CD4-positive, alpha-beta memory T cell (primary cell): ENCODE measurements around the gene RPS6KB2. TPM values are rescaled to one million over a fixed set of nuclear protein-coding genes. Genes with fewer than 3 reads are reported as not detected.

Experiments used
- CTCF ChIA-PET: fragments of 350-600 bp; sonication (Branson Sonifier 250); formaldehyde crosslinking; loops from one replicate; lab custom pipeline; 2021; ENCODE audit warnings: inconsistent platforms; ENCODE audit not compliant: partially characterized antibody; lab: Charles Lee
- POLR2A ChIA-PET: fragments of 350-600 bp; sonication (Branson Sonifier 250); formaldehyde crosslinking; loops from one replicate; lab custom pipeline; 2021; ENCODE audit not compliant: partially characterized antibody; lab: Charles Lee
- DNase-seq, 5 donors: peaks; one replicate each; pipeline versions ENCODE4 v3.0.0 to v3.0.0-alpha.2; 2020 to 2022; ENCODE audit warnings: mixed read lengths in 1 of 5
- H3K27ac ChIP-seq: one replicate; pipeline ENCODE4 v1.7.0; 2013; ENCODE audit warnings: low read depth, low read length
- H3K27me3 ChIP-seq: 2 replicates; pipeline ENCODE4 v1.7.0; 2013; ENCODE audit warnings: mild to moderate bottlenecking, low read length, moderate library complexity; ENCODE audit not compliant: insufficient read depth
- H3K36me3 ChIP-seq: 2 replicates; pipeline ENCODE4 v1.7.0; 2013; ENCODE audit warnings: mild to moderate bottlenecking, low read length, moderate library complexity; ENCODE audit not compliant: insufficient read depth
- H3K4me1 ChIP-seq: 2 replicates; pipeline ENCODE4 v1.7.0; 2013; ENCODE audit warnings: mild to moderate bottlenecking, low read length, moderate library complexity; ENCODE audit not compliant: insufficient read depth
- H3K4me3 ChIP-seq, 2 donors: one replicate each; pipeline ENCODE4 v1.7.0; 2013; ENCODE audit warnings: low read length in 2 of 2, mild to moderate bottlenecking in 1 of 2
- H3K9me3 ChIP-seq, 2 donors: one replicate each; pipeline ENCODE4 v1.7.0; 2013; ENCODE audit warnings: low read length in 2 of 2, control low read depth in 1 of 2; ENCODE audit not compliant: control insufficient read depth in 1 of 2
- H3K27ac Mint-ChIP-seq, 7 donors: one replicate each; pipeline ENCODE4 v1.8.0; 2020 to 2021; ENCODE audit warnings: mixed read lengths in 7 of 7, mild to moderate bottlenecking in 6 of 7, inconsistent platforms in 3 of 7, moderate library complexity in 3 of 7
- H3K27me3 Mint-ChIP-seq, 2 donors: one replicate each; pipeline ENCODE4 v1.8.0; 2020 to 2021; ENCODE audit warnings: mixed read lengths in 2 of 2
- H3K36me3 Mint-ChIP-seq, 2 donors: one replicate each; pipeline ENCODE4 v1.8.0; 2020 to 2021; ENCODE audit warnings: mixed read lengths in 2 of 2, inconsistent platforms in 1 of 2, mild to moderate bottlenecking in 1 of 2
- H3K4me1 Mint-ChIP-seq, 4 donors: one replicate each; pipeline ENCODE4 v1.8.0; 2020 to 2021; ENCODE audit warnings: mixed read lengths in 4 of 4, mild to moderate bottlenecking in 1 of 4
- H3K4me3 Mint-ChIP-seq, 8 donors: one replicate each; pipeline ENCODE4 v1.8.0; 2020 to 2021; ENCODE audit warnings: mixed read lengths in 8 of 8, mild to moderate bottlenecking in 7 of 8, moderate library complexity in 6 of 8, inconsistent platforms in 3 of 8
- H3K9me3 Mint-ChIP-seq, 8 donors: one replicate each; pipeline ENCODE4 v1.8.0; 2020 to 2021; ENCODE audit warnings: mixed read lengths in 8 of 8, mild to moderate bottlenecking in 5 of 8, inconsistent platforms in 3 of 8, moderate library complexity in 1 of 8
- intact Hi-C: fragments of 100-400 bp; cut with micrococcal nuclease; formaldehyde crosslinking; loops from one replicate; pipeline ENCODE4 v1.15.1; 2023
- polyA plus RNA-seq, 2 donors: library from polyadenylated mRNA; unstranded; fragments of 300-500 nt; fragmentation: Illumina TruSeq; gene quantifications; one replicate each; pipeline ENCODE4 v1.2.3, GENCODE V29; 2021
- total RNA-seq, 2 experiments: library from RNA; stranded (reverse); gene quantifications; one replicate each; pipeline ENCODE4 v1.2.3, GENCODE V29; 2021

The RPS6KB2 gene
- total and polyA plus RNA-seq, 4 experiments from 2014 or later, result 55.2 to 79.9 (median 68.2) TPM

GRCh38 chr11:67432655-67433349 lies 4.5 kb downstream of the RPS6KB2 start:
- H3K4me1 ChIP-seq, result peaks cover 75% of the 10 kb centered on the region
- Mint-ChIP-seq H3K36me3 (peaks cover 17 to 42% of the 10 kb centered on the region in 2 donors), H3K4me1 (peaks cover 26 to 68% (median 47%) of the 10 kb centered on the region in 4 donors), H3K27ac (peak overlapping the region in 3 of 7 donors; percentile 61 to 83 (median 68)), H3K9me3 (peaks cover 0 to 7% (median 0%) of the 10 kb centered on the region in 8 donors), H3K4me3 (peak overlapping the region in 2 of 8 donors; percentile 6 to 63), H3K27me3 (no peaks in the 10 kb centered on the region)
- no peaks in the 10 kb centered on the region for H3K27me3 ChIP-seq
- peaks cover 38% of the 10 kb centered on the region for H3K36me3 ChIP-seq
- DNase-seq, result no peak
- H3K4me3 ChIP-seq, result no peak overlapping the region
- ChIA-PET CTCF (interaction anchor here (1.4 kb wide), 1 partner anchor 39 kb away, joined by 3 read pairs; no protein-coding TSS in a partner anchor), POLR2A (interaction anchor here (0.6 to 31.8 kb wide), 8 partner anchors 14 to 82 kb away, joined by 3 to 2262 read pairs (median 142); partner anchors contain the start of genes AIP, CABP4, CARNS1 and CORO1B)
- H3K27ac ChIP-seq, result peak overlapping the region; percentile 78
- intact Hi-C loops, result no loop called here
- no peaks in the 10 kb centered on the region for H3K9me3 ChIP-seq

- H3K27ac Mint-ChIP-seq, result peak overlapping the region; percentile 53 to 90 (median 82)
- no peak overlapping the region for H3K4me3 ChIP-seq
- H3K9me3 Mint-ChIP-seq, result peaks cover 0 to 7% (median 0%) of the 10 kb centered on the region in 8 donors
- peak in 1 of 5 donors; percentile 21 for DNase-seq
- H3K27ac ChIP-seq, result peak overlapping the region; percentile 78
- peaks cover 73% of the 10 kb centered on the region for H3K4me1 ChIP-seq
- peaks cover 26 to 65% (median 44%) of the 10 kb centered on the region in 4 donors for H3K4me1 Mint-ChIP-seq
- ChIA-PET CTCF (interaction anchor here (0.7 to 1.4 kb wide), 2 partner anchors 32 to 40 kb away, joined by 3 read pairs; partner anchors contain the start of gene PPP1CA), POLR2A (interaction anchor here (0.8 to 31.8 kb wide), 8 partner anchors 15 to 194 kb away, joined by 3 to 2262 read pairs (median 142); partner anchors contain the start of genes AIP, CABP4, CARNS1 and CORO1B)
- no peaks in the 10 kb centered on the region for H3K27me3 Mint-ChIP-seq
- peak overlapping the region; percentile 50 to 69 (median 66) for H3K4me3 Mint-ChIP-seq
- intact Hi-C loops, result no loop called here
- no peaks in the 10 kb centered on the region for H3K9me3 ChIP-seq
- H3K36me3 ChIP-seq, result peaks cover 38% of the 10 kb centered on the region
- H3K36me3 Mint-ChIP-seq, result peaks cover 17 to 37% of the 10 kb centered on the region in 2 donors
- H3K27me3 ChIP-seq, result no peaks in the 10 kb centered on the region
Measured at GRCh38 chr11:67433536-67434394, 5.5 kb downstream of the RPS6KB2 start.

GRCh38 chr11:67434395-67434881 lies 6.1 kb downstream of the RPS6KB2 start:
- Mint-ChIP-seq H3K36me3 (peaks cover 17 to 41% of the 10 kb centered on the region in 2 donors), H3K4me1 (peaks cover 32 to 66% (median 46%) of the 10 kb centered on the region in 4 donors), H3K4me3 (peak overlapping the region; percentile 50 to 84 (median 66)), H3K9me3 (peaks cover 0 to 7% (median 0%) of the 10 kb centered on the region in 8 donors), H3K27ac (peak overlapping the region; percentile 27 to 90 (median 82)), H3K27me3 (no peaks in the 10 kb centered on the region)
- ChIA-PET POLR2A (interaction anchor here (0.9 to 31.8 kb wide), 5 partner anchors 16 to 71 kb away, joined by 3 to 2262 read pairs (median 704); partner anchors contain the start of genes AIP, CABP4, CARNS1 and CORO1B), CTCF (no interaction called here)
- peaks cover 73% of the 10 kb centered on the region for H3K4me1 ChIP-seq
- peak in 1 of 5 donors; percentile 34 for DNase-seq
- peaks cover 38% of the 10 kb centered on the region for H3K36me3 ChIP-seq
- intact Hi-C loops, result no loop called here
- H3K9me3 ChIP-seq, result no peaks in the 10 kb centered on the region
- peak overlapping the region; percentile 78 for H3K27ac ChIP-seq
- no peaks in the 10 kb centered on the region for H3K27me3 ChIP-seq
- H3K4me3 ChIP-seq, result peak overlapping the region in 1 of 2 donors; percentile 81

GRCh38 chr11:67435031-67435726 lies 6.9 kb downstream of the RPS6KB2 start:
- Mint-ChIP-seq H3K27me3 (no peaks in the 10 kb centered on the region), H3K9me3 (peaks cover 0 to 7% (median 0%) of the 10 kb centered on the region in 8 donors), H3K4me3 (peak overlapping the region; percentile 80 to 97 (median 90)), H3K36me3 (peaks cover 17 to 44% of the 10 kb centered on the region in 2 donors), H3K27ac (peak overlapping the region; percentile 83 to 95 (median 91)), H3K4me1 (peaks cover 39 to 68% (median 52%) of the 10 kb centered on the region in 4 donors)
- ChIA-PET POLR2A (interaction anchor here (0.9 to 31.8 kb wide), 8 partner anchors 17 to 81 kb away, joined by 3 to 2262 read pairs (median 160); partner anchors contain the start of genes AIP, CABP4, CARNS1 and CORO1B), CTCF (interaction anchor here (1.6 to 5.0 kb wide), 2 partner anchors 15 to 27 kb away, joined by 4 to 21 read pairs; no protein-coding TSS in a partner anchor)
- Histone ChIP-seq H3K36me3 (peaks cover 38% of the 10 kb centered on the region), H3K27ac (peak overlapping the region; percentile 78), H3K4me1 (peaks cover 73% of the 10 kb centered on the region), H3K9me3 (no peaks in the 10 kb centered on the region), H3K27me3 (no peaks in the 10 kb centered on the region), H3K4me3 (peak overlapping the region in 1 of 2 donors; percentile 81)
- DNase-seq, result no peak
- intact Hi-C loops, result no loop called here

- H3K4me1 ChIP-seq, result peaks cover 79% of the 10 kb centered on the region
- Mint-ChIP-seq H3K27ac (peak overlapping the region; percentile 89 to 98 (median 95)), H3K4me1 (peaks cover 43 to 73% (median 56%) of the 10 kb centered on the region in 4 donors), H3K36me3 (peaks cover 17 to 44% of the 10 kb centered on the region in 2 donors), H3K4me3 (peak overlapping the region; percentile 96 to 99 (median 97)), H3K9me3 (peaks cover 0 to 7% (median 0%) of the 10 kb centered on the region in 8 donors), H3K27me3 (no peaks in the 10 kb centered on the region)
- no peaks in the 10 kb centered on the region for H3K27me3 ChIP-seq
- peaks cover 38% of the 10 kb centered on the region for H3K36me3 ChIP-seq
- H3K4me3 ChIP-seq, result peak overlapping the region; percentile 80 to 81
- H3K27ac ChIP-seq, result peak overlapping the region; percentile 78
- peak in 1 of 5 donors; percentile 25 for DNase-seq
- intact Hi-C loops, result loop anchor here (2.0 kb wide), 1 partner anchor 33 kb away; no protein-coding TSS in a partner anchor
- POLR2A ChIA-PET, result interaction anchor here (0.9 to 31.8 kb wide), 16 partner anchors 7 to 180 kb away, joined by 3 to 2262 read pairs (median 18); partner anchors contain the start of genes AIP, CABP4, CARNS1 and CDK2AP2
- no peaks in the 10 kb centered on the region for H3K9me3 ChIP-seq
- CTCF ChIA-PET, result interaction anchor here (1.6 to 5.0 kb wide), 4 partner anchors 16 to 33 kb away, joined by 4 to 65 read pairs (median 30); partner anchors contain the start of genes PPP1CA, TBC1D10C and TMEM134
Measured at GRCh38 chr11:67435727-67436458, 7.6 kb downstream of the RPS6KB2 start.
